ENCODE data around the gene BRMS1. TPM values are rescaled to one million over a fixed set of nuclear protein-coding genes. Genes with fewer than 3 reads are reported as not detected.

Gene BRMS1
- total and polyA plus RNA-seq, 4 donors = 21.5 to 55.2 (median 23.4) TPM

DNA sequence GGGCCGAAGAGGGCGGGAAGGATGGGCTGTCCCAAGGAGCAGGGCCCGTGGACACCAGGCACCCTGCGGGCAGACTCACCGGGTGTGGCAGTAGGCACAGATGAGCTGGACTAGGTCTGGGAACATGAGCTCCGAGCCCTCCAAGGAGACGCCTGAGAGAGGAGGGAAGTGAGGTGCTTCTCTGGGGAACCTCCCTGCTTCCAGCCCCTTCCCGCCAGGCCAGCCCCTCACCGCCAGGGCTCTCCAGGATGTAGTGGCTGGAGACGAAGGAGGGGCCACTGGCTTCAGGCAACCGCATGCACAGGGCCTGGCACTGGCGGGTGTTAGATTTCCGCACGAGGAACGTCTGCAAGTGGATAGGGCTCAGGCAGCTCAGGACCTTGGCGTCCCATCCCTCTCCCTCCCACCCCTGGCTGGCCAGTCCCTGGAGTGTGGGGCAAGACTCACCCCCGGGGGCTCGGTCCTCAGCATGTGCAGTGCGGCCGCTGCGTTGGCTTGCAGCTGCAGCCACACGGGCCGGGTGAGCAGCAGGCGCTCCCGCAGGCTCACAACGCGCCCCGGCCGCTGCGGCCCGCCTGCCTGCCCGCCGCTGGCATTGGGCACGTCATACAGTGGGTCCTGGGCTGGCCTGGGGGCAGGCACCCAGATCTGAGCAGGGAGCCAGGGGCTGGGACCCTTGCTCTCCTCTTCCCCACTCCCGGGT, 9.2 kb downstream of the BRMS1 start:
- intact Hi-C loops (cut with DNase I) = no loop called here
- DNase-seq = peak; percentile 69 to 79
- no peaks in the 10 kb centered on the region for H3K4me1 ChIP-seq (ENCODE audit: control insufficient read depth in 1 of 2, insufficient read depth in 2 of 2, low read length in 2 of 2)
- no peaks in the 10 kb centered on the region for H3K9me3 ChIP-seq (ENCODE audit: control insufficient read depth, low read length)
- H3K36me3 ChIP-seq (ENCODE audit: control insufficient read depth in 1 of 2, insufficient read depth in 2 of 2, low read length in 1 of 2) = peaks cover 0 to 4% of the 10 kb centered on the region in 2 donors
- WGBS, 2 donors = 10 to 12% methylated on average over 35 of the region's 35 CpGs
- H3K27me3 ChIP-seq (ENCODE audit: control insufficient read depth in 1 of 2, insufficient read depth in 2 of 2, low read length in 1 of 2) = no peaks in the 10 kb centered on the region
- peak overlapping the region in 1 of 2 donors; percentile 12 for H3K27ac ChIP-seq (ENCODE audit: low read depth in 1 of 2, low read length in 2 of 2)
- peak; percentile 10 for ATAC-seq (ENCODE audit: low FRiP score)
- peak overlapping the region; percentile 19 to 50 for H3K4me3 ChIP-seq (ENCODE audit: low read length in 2 of 2)

DNA sequence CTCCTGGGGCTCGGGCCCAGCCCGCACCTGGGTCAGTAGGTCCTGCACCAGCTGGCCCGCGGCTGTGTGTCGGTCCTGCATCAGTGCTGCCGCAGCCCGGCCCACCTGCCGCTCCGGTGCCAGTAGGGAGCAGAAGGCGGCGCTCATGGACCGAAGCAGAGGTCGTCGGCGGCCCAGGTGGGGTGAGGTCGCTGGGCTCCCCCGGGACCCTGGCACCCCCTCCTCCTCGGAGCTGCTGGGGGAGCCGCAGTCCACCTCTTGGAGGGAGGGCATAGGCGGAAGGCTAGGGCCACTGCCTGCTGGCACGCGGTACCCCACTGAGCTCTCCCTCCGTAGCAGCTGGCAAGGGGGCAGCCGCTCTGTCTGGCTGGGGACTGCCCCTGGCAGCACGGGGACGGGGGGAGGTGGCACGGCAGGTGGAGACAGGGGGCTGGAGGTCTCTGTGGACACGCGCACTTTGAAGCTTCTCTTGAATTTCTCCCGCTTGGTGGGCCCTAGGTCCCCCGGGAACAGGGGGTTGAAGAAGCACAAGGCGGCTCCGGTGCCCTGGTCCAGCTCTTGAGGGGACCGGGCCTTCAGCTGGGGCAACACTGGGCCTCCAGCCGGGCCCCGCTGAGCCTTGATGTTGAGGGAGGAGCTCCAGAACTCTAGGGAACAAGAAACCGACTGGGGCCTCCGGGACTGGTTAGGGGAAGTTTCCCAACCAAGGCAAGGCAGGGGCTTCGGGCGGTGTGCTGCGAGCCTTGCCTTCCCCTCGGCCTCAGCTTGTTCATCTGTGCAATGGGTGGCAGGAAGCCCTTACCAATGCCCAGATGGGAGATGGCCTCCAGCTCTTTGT, 10.1 kb downstream of the BRMS1 start:
- Histone ChIP-seq H3K4me3 (ENCODE audit: low read length in 2 of 2) (no peak overlapping the region), H3K4me1 (ENCODE audit: control insufficient read depth in 1 of 2, insufficient read depth in 2 of 2, low read length in 2 of 2) (no peaks in the 10 kb centered on the region), H3K9me3 (ENCODE audit: control insufficient read depth, low read length) (no peaks in the 10 kb centered on the region), H3K27ac (ENCODE audit: low read depth in 1 of 2, low read length in 2 of 2) (no peak overlapping the region), H3K27me3 (ENCODE audit: control insufficient read depth in 1 of 2, insufficient read depth in 2 of 2, low read length in 1 of 2) (no peaks in the 10 kb centered on the region), H3K36me3 (ENCODE audit: control insufficient read depth in 1 of 2, insufficient read depth in 2 of 2, low read length in 1 of 2) (peaks cover 0 to 3% of the 10 kb centered on the region in 2 donors)
- intact Hi-C loops (cut with DNase I) = no loop called here
- DNase-seq (peak in 1 of 2 donors; percentile 76), ATAC-seq (ENCODE audit: low FRiP score) (no peak)
- 82% methylated on average over 41 to 42 of the region's 42 CpGs for WGBS, 2 donors

DNA sequence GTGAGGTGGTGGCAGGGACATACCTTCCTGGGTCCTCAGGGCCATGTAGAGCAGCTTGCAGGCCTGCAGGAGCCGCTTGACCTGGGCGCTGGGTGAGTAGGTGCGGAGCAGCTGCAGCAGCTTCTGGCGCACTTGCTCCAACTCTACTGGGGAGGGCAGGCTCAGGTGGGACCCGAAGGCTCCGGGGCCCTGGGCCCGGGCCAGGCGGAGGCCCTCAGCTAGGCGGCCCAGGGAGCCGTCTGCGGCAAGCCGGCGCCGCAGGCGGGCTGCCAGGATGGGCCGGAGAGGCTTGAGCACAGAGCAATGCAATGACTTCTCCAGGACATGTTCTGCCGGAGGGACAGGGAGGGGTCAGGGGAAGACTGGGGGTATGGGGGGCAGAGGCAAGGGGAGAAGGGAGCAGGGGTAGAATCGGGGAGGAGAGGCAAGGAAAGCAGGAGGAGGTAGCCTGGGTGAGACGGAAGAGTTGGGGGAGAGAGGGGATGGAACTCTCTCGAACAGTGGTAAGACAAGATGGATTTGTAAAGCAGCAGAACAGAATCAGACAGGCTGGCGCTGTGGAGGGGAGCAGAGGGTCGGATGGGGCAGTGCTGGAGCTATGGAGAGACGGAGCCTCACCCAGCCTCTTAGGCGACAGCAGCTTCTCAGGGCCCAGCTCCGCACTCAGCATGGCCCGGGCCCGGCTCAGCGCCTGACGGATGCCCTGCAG, 10.9 kb downstream of the BRMS1 start:
- Histone ChIP-seq H3K36me3 (ENCODE audit: control insufficient read depth in 1 of 2, insufficient read depth in 2 of 2, low read length in 1 of 2) (peaks cover 0 to under 1% of the 10 kb centered on the region in 2 donors), H3K4me1 (ENCODE audit: control insufficient read depth in 1 of 2, insufficient read depth in 2 of 2, low read length in 2 of 2) (no peaks in the 10 kb centered on the region), H3K9me3 (ENCODE audit: control insufficient read depth, low read length) (no peaks in the 10 kb centered on the region), H3K27ac (ENCODE audit: low read depth in 1 of 2, low read length in 2 of 2) (no peak overlapping the region), H3K27me3 (ENCODE audit: control insufficient read depth in 1 of 2, insufficient read depth in 2 of 2, low read length in 1 of 2) (no peaks in the 10 kb centered on the region), H3K4me3 (ENCODE audit: low read length in 2 of 2) (no peak overlapping the region)
- DNase-seq = peak in 1 of 2 donors; percentile 44
- intact Hi-C loops (cut with DNase I) = no loop called here
- ATAC-seq (ENCODE audit: low FRiP score) = no peak
- WGBS, 2 donors = 89 to 95% methylated on average over 25 to 29 of the region's 29 CpGs

DNA sequence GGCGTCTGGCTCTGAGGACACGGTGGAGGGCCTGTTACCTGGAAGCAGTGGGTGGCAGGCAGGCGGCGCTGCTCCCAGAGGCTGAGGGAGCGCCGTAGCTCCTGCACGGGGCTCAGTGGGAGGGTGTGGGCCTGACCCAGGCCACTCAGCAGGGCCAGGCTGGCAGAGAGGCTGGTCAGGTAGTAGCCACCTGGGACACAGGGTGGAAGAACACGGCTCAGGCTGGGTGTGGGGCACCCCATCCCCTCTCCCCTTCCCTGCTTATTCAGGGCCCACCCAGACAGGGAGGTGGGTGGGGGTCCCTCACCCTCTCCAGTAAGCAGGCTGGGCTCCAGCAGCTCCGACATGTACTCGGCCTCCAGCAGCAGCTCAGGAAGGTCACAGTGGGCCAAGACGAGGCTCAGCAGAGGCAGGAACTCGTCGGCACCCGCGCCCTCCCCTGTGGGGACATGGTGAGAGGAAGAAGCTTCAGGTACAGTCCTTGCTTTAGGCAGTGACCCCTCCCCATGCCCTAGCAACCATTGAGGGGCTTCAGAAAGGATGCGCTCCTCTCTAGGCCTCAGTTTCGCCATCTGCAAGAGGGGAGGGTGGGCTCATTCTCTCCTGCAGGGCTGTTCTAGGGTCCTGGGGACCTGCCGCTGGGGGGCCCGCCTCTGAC, 11.6 kb downstream of the BRMS1 start:
- H3K27ac ChIP-seq (ENCODE audit: low read depth in 1 of 2, low read length in 2 of 2) = no peak overlapping the region
- no peak overlapping the region for H3K4me3 ChIP-seq (ENCODE audit: low read length in 2 of 2)
- H3K36me3 ChIP-seq (ENCODE audit: control insufficient read depth in 1 of 2, insufficient read depth in 2 of 2, low read length in 1 of 2) = no peaks in the 10 kb centered on the region
- H3K9me3 ChIP-seq (ENCODE audit: control insufficient read depth, low read length) = no peaks in the 10 kb centered on the region
- DNase-seq (peak in 1 of 2 donors; percentile 73), ATAC-seq (ENCODE audit: low FRiP score) (no peak)
- no peaks in the 10 kb centered on the region for H3K27me3 ChIP-seq (ENCODE audit: control insufficient read depth in 1 of 2, insufficient read depth in 2 of 2, low read length in 1 of 2)
- 91 to 96% methylated on average over 19 of the region's 19 CpGs for WGBS, 2 donors
- no peaks in the 10 kb centered on the region for H3K4me1 ChIP-seq (ENCODE audit: control insufficient read depth in 1 of 2, insufficient read depth in 2 of 2, low read length in 2 of 2)
- intact Hi-C loops (cut with DNase I) = no loop called here

DNA sequence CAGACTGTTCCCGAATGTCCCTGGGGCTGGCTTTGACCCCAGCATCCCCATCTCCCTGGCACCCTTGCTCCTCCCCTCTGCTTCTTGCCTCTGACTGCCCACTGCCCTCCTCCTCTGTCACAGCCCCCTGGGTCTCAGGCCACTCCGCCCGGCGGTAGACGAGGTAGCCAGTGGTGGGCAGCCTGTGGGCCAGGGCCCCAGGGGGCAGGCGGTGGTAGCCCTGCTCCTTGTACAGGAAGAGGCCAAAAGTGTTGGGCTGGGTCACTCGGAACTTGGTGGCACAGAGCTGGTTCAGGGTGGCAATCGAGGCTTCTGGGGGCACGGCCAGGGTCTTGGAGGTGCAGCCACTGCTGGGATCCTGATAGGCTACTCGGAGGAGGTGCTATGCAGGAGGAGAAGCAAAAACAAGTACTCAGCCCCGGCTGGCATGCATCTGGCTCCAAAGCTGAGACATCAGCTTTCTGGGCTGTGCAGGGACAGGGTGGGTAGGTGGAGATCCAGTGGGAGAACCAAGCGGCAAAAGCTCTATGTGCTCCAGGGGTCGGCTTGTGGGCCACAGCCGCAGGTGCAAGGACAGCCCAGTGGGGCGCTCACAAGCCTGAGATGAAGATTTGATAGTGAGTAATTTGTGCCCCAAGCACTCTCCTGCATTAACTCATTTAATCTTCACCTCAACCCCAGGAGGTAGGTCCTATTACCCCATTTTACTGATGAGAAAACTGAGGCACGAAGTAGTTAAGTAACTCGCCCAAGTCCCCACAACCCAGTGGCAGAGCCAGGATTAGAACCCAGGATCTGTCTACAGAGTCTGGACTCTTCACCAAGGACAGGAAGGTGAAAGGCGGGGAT, 12.3 kb downstream of the BRMS1 start:
- Histone ChIP-seq H3K4me1 (ENCODE audit: control insufficient read depth in 1 of 2, insufficient read depth in 2 of 2, low read length in 2 of 2) (no peaks in the 10 kb centered on the region), H3K9me3 (ENCODE audit: control insufficient read depth, low read length) (no peaks in the 10 kb centered on the region), H3K36me3 (ENCODE audit: control insufficient read depth in 1 of 2, insufficient read depth in 2 of 2, low read length in 1 of 2) (no peaks in the 10 kb centered on the region), H3K27me3 (ENCODE audit: control insufficient read depth in 1 of 2, insufficient read depth in 2 of 2, low read length in 1 of 2) (no peaks in the 10 kb centered on the region), H3K27ac (ENCODE audit: low read depth in 1 of 2, low read length in 2 of 2) (no peak overlapping the region), H3K4me3 (ENCODE audit: low read length in 2 of 2) (no peak overlapping the region)
- 84 to 85% methylated on average over 18 of the region's 18 CpGs for WGBS, 2 donors
- DNase-seq (peak; percentile 36 to 63), ATAC-seq (ENCODE audit: low FRiP score) (no peak)
- intact Hi-C loops (cut with DNase I) = no loop called here

DNA sequence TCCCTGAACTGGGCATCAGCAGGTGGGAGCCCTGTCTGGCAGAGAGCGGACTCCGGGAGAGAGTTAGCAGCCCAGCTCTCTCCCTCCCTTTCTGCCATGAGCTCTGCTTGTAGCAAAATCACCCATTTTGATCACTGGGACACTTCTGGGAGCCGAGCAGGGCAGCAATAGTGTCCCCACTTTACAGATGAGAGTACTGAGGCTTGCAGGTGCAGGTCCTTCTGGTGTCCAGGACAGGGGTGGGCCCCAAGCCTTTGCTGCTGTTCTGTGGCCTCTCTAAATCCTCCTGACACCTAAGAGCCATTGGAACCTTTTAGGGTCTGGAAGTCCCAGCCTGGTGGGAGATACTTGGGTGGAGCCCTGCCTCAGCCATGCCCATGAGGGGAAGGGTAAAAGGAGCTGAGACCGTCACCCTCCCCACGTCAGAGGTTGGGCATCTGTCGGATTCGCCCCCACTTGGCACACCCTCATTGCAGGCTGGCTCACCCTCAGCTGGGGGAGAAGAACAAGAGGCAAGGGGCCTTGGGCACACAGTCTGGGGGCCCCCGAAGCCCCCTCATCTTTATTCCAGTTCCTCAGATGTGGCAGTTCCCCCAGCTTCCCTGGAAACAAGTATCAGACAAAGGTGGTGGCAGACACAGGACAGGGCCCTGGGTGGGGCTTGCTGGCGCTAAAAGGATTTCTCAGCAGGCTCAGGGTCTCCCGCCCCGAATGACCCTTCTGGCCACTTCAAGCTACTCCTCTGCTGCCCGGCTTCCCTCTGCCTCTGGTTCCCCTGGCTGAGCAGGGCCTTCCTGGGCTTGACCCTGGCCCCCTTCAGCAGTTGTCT, 13.1 kb downstream of the BRMS1 start:
- 92 to 94% methylated on average over 12 of the region's 12 CpGs for whole genome bisulfite sequencing, 2 donors

DNA sequence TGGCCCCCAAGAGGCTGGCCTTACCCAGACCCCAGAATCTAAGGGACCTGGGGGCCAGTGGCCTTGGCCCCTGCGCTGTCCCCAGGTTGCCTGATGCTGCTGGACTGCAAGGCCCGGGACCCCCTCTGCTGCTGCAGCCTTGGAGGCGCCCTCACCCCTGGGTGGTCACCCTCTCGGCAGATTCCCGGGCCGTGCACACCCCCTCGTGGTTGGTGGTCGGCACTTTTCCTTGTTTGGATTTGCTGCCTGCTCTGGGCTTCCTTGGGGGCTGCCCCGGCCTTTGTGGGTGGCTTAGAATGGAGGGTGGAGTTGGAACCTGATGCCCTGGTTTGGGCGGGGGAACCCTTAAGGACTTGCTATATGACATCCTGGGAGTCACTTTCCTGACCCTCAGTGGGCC, 14.0 kb downstream of the BRMS1 start:
- WGBS, 2 donors = 61 to 65% methylated on average over 10 of the region's 10 CpGs
- DNase-seq (peak; percentile 33 to 74), ATAC-seq (ENCODE audit: low FRiP score) (no peak)
- H3K27me3 ChIP-seq (ENCODE audit: control insufficient read depth in 1 of 2, insufficient read depth in 2 of 2, low read length in 1 of 2) = no peaks in the 10 kb centered on the region
- H3K36me3 ChIP-seq (ENCODE audit: control insufficient read depth in 1 of 2, insufficient read depth in 2 of 2, low read length in 1 of 2) = no peaks in the 10 kb centered on the region
- intact Hi-C loops (cut with DNase I) = no loop called here
- H3K4me1 ChIP-seq (ENCODE audit: control insufficient read depth in 1 of 2, insufficient read depth in 2 of 2, low read length in 2 of 2) = no peaks in the 10 kb centered on the region
- no peak overlapping the region for H3K27ac ChIP-seq (ENCODE audit: low read depth in 1 of 2, low read length in 2 of 2)
- H3K9me3 ChIP-seq (ENCODE audit: control insufficient read depth, low read length) = no peaks in the 10 kb centered on the region
- H3K4me3 ChIP-seq (ENCODE audit: low read length in 2 of 2) = no peak overlapping the region

More for the DNA sequence above, 13.1 kb downstream of the BRMS1 start:
- Histone ChIP-seq H3K27ac (ENCODE audit: low read depth in 1 of 2, low read length in 2 of 2) (no peak overlapping the region), H3K36me3 (ENCODE audit: control insufficient read depth in 1 of 2, insufficient read depth in 2 of 2, low read length in 1 of 2) (no peaks in the 10 kb centered on the region), H3K4me1 (ENCODE audit: control insufficient read depth in 1 of 2, insufficient read depth in 2 of 2, low read length in 2 of 2) (no peaks in the 10 kb centered on the region), H3K4me3 (ENCODE audit: low read length in 2 of 2) (no peak overlapping the region), H3K27me3 (ENCODE audit: control insufficient read depth in 1 of 2, insufficient read depth in 2 of 2, low read length in 1 of 2) (no peaks in the 10 kb centered on the region), H3K9me3 (ENCODE audit: control insufficient read depth, low read length) (no peaks in the 10 kb centered on the region)
- no peak for ATAC-seq (ENCODE audit: low FRiP score)
- DNase-seq = peak in 1 of 2 donors; percentile 55
- intact Hi-C loops (cut with DNase I) = no loop called here

All from aorta (tissue), 5 donors.